A673 (cell line): ENCODE data around the gene ACSF2.

Experiments
- CTCF ChIP-seq: fragments of 300-800, 200-600 bp; sonication (generic); conservative IDR thresholded peaks from 2 replicates; pipeline ENCODE4 v1.5.1; 2017; ENCODE audit warnings: low read depth, mild to moderate bottlenecking, antibody characterized with exemption, low read length, moderate library complexity, mixed read lengths
- EZH2 ChIP-seq: fragments of 200-600 bp; sonication (generic); IDR thresholded peaks from 2 replicates; pipeline ENCODE4 v1.6.1; 2017; ENCODE audit warnings: borderline replicate concordance, low read depth, mild to moderate bottlenecking, mixed read lengths, antibody characterized with exemption, low read length; ENCODE audit not compliant: poor library complexity, severe bottlenecking

- TF ChIP-seq EZH2, result no peak
- TF ChIP-seq CTCF, result no peak
Measured at GRCh38 chr17:50480142-50480764, 54.2 kb downstream of the ACSF2 start.
